ENCODE data around the gene SMYD3.

Gene SMYD3

DNA sequence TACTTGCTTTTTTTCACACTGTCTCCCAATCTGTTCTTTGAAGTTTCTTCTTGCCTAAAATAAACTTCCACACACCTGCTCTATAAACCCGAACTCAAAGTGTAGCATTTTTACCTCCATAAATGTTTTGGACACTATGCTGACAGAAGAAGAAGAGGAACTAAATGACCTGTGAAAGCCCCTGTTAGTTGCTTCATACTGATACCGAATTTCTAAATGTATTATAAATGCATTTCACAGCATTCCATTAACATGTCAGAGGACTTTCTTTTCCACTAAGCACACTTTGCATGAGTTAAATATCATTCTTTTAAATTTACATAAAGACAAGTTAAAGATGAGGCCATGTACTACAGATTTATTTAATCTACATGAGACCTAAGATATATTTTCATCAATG lies 281.0 kb downstream of the SMYD3 start:
- Histone ChIP-seq H3K79me2 (ENCODE audit: control insufficient read depth, low read length) (no peaks in the 10 kb centered on the region), H3K36me3 (ENCODE audit: control insufficient read depth, low read length) (no peaks in the 10 kb centered on the region), H3K4me2 (ENCODE audit: low read length) (no peak overlapping the region), H3F3A (ENCODE audit: control insufficient read depth, insufficient read depth) (no peaks in the 10 kb centered on the region), H3K9me2 (replicated peaks; ENCODE audit: control insufficient read depth, low read length) (no peaks in the 10 kb centered on the region), H3K4me3 (ENCODE audit: low read length) (no peak overlapping the region), H3K4me1 (ENCODE audit: control insufficient read depth, low read length) (no peaks in the 10 kb centered on the region), H4K20me1 (ENCODE audit: control insufficient read depth, insufficient read depth, low read depth, low read length) (no peaks in the 10 kb centered on the region), H3K27me3 (ENCODE audit: control insufficient read depth, low read length) (no peaks in the 10 kb centered on the region), H3K27ac (ENCODE audit: low read depth, low read length) (no peak overlapping the region), H3K9me3 (ENCODE audit: control insufficient read depth, insufficient read depth, low read length) (peaks cover 2% of the 10 kb centered on the region; the same call in 1 of the 2 replicates)
- no peak for TF ChIP-seq EZH2phosphoT487 (IDR thresholded peaks at IDR 0.05; ENCODE audit: borderline replicate concordance, low read length)
- TF ChIP-seq, protein P1, sequence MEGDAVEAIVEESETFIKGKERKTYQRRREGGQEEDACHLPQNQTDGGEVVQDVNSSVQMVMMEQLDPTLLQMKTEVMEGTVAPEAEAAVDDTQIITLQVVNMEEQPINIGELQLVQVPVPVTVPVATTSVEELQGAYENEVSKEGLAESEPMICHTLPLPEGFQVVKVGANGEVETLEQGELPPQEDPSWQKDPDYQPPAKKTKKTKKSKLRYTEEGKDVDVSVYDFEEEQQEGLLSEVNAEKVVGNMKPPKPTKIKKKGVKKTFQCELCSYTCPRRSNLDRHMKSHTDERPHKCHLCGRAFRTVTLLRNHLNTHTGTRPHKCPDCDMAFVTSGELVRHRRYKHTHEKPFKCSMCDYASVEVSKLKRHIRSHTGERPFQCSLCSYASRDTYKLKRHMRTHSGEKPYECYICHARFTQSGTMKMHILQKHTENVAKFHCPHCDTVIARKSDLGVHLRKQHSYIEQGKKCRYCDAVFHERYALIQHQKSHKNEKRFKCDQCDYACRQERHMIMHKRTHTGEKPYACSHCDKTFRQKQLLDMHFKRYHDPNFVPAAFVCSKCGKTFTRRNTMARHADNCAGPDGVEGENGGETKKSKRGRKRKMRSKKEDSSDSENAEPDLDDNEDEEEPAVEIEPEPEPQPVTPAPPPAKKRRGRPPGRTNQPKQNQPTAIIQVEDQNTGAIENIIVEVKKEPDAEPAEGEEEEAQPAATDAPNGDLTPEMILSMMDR (IDR thresholded peaks at IDR 0.05; ENCODE audit: low read depth, low read length, poor library complexity, severe bottlenecking): no peak

DNA sequence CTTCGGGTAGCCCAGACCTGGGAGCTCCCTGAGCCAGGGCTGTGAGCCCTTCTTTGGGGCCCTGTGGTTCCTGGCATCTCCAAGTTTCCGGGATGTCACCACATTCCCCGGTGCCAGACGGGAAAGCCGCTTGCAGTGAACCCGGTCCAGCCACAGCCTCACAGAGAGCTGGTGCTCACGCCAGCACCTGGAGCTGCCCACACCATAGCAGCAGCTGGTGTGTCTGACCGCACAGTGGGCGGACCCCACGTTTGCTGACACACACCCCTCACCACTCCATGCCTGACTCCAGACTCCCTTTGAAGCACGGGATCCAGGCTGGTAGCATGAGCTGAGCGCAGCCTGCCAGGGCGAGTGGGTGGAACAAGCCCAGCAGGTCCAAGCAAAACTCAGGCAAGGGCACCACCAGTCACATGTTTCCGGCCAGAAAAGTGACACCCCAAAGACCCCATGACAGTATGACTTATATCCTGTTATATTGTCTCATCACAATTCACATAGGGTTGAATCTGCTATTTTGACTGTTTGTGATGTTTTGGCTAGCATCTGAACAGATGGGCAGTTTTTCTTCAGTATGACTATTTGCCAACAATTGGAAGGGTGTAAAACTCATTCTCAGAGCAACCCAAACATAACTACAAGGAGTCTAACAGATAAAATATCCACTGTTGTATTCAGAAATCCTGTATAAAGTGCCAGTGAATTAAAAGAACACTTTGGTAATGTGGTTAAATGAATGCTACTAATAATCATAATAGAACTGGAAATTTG lies 285.4 kb downstream of the SMYD3 start:
- Histone ChIP-seq H3K36me3 (ENCODE audit: control insufficient read depth, low read length) (no peaks in the 10 kb centered on the region), H4K20me1 (ENCODE audit: control insufficient read depth, insufficient read depth, low read depth, low read length) (no peaks in the 10 kb centered on the region), H3K27ac (ENCODE audit: low read depth, low read length) (no peak overlapping the region), H3K9me2 (replicated peaks; ENCODE audit: control insufficient read depth, low read length) (no peaks in the 10 kb centered on the region), H3K4me1 (ENCODE audit: control insufficient read depth, low read length) (peaks cover 3% of the 10 kb centered on the region; the same call in 1 of the 2 replicates), H3K9me3 (ENCODE audit: control insufficient read depth, insufficient read depth, low read length) (peaks cover 10% of the 10 kb centered on the region; the same call in 1 of the 2 replicates), H3K27me3 (ENCODE audit: control insufficient read depth, low read length) (no peaks in the 10 kb centered on the region), H3K4me3 (ENCODE audit: low read length) (no peak overlapping the region), H3K79me2 (ENCODE audit: control insufficient read depth, low read length) (no peaks in the 10 kb centered on the region), H3F3A (ENCODE audit: control insufficient read depth, insufficient read depth) (no peaks in the 10 kb centered on the region), H3K4me2 (ENCODE audit: low read length) (no peak overlapping the region)
- TF ChIP-seq EZH2phosphoT487 (IDR thresholded peaks at IDR 0.05; ENCODE audit: borderline replicate concordance, low read length): no peak
- TF ChIP-seq, protein P1 (IDR thresholded peaks at IDR 0.05; ENCODE audit: low read depth, low read length, poor library complexity, severe bottlenecking): no peak

DNA sequence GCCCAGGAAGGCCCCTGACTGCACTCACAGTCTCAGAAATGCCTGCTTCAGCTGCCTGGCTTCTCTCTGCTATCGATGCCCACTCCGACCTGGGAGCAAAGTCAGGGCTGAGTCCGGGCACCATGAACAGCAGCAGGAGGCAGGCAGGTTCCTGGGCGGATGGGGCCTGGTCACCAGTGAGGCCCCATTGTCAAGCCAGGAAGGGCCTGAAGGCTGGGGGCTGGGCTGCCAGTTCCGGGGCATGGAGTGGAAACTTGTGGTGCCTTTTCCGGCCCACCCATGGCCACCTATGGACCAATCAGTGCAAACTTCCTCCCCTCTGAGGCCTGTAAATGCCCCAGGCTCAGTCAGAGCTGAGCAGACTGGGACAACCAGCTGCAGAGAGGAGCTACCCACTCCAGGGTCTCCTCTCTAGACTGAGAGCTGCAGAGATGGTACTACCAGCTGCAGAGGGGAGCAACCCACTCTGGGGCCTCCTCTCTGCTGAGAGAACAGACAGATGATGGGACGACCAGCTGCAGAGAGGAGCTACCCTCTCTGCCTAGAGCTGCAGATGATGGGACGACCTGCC lies 286.5 kb downstream of the SMYD3 start:
- Histone ChIP-seq H3K79me2 (ENCODE audit: control insufficient read depth, low read length) (no peaks in the 10 kb centered on the region), H3F3A (ENCODE audit: control insufficient read depth, insufficient read depth) (no peaks in the 10 kb centered on the region), H3K4me3 (ENCODE audit: low read length) (no peak overlapping the region), H3K4me2 (ENCODE audit: low read length) (no peak overlapping the region), H3K36me3 (ENCODE audit: control insufficient read depth, low read length) (no peaks in the 10 kb centered on the region), H3K9me2 (replicated peaks; ENCODE audit: control insufficient read depth, low read length) (no peaks in the 10 kb centered on the region), H3K9me3 (ENCODE audit: control insufficient read depth, insufficient read depth, low read length) (peaks cover 10% of the 10 kb centered on the region; the same call in 1 of the 2 replicates), H3K27ac (ENCODE audit: low read depth, low read length) (no peak overlapping the region), H3K27me3 (ENCODE audit: control insufficient read depth, low read length) (no peaks in the 10 kb centered on the region), H3K4me1 (ENCODE audit: control insufficient read depth, low read length) (peaks cover 5% of the 10 kb centered on the region), H4K20me1 (ENCODE audit: control insufficient read depth, insufficient read depth, low read depth, low read length) (no peaks in the 10 kb centered on the region)
- TF ChIP-seq EZH2phosphoT487 (IDR thresholded peaks at IDR 0.05; ENCODE audit: borderline replicate concordance, low read length): no peak

DNA sequence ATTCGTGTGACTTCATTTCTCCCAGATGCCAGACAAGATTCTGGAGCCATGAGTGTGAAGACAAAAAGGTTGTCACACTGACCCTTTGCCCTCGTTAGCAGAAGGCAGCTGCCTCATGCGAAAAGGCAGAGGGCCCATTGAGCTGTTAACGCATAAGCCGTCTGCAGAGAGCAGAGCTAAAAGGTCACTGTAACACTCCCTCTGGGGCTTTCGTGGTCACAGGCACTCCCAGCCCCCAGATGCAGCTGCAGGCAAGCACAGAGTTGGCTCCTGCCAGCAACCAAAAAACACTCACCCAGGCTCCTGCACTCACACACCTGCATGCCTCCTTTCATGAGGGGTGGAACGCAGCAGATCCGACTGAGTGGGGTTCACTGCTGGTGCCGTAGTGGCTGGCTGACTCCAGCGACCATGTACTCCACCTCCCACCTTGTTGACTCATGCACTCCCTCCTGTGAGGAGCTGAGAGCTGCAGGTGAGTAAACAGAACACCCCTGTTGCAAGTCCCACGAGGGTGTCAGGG lies 287.5 kb downstream of the SMYD3 start:
- H3K27ac ChIP-seq (ENCODE audit: low read depth, low read length): no peak overlapping the region
- no peak overlapping the region; the same call in 1 of the 2 replicates for H3K4me2 ChIP-seq (ENCODE audit: low read length)
- H3K9me3 ChIP-seq (ENCODE audit: control insufficient read depth, insufficient read depth, low read length): peaks cover 10% of the 10 kb centered on the region; the same call in 1 of the 2 replicates

More for the DNA sequence above, 287.5 kb downstream of the SMYD3 start:
- H3K79me2 ChIP-seq (ENCODE audit: control insufficient read depth, low read length): no peaks in the 10 kb centered on the region
- no peaks in the 10 kb centered on the region for H3F3A ChIP-seq (ENCODE audit: control insufficient read depth, insufficient read depth)
- H3K27me3 ChIP-seq (ENCODE audit: control insufficient read depth, low read length): no peaks in the 10 kb centered on the region
- H3K4me1 ChIP-seq (ENCODE audit: control insufficient read depth, low read length): peaks cover 14% of the 10 kb centered on the region
- no peaks in the 10 kb centered on the region for H3K36me3 ChIP-seq (ENCODE audit: control insufficient read depth, low read length)
- H3K9me2 ChIP-seq (replicated peaks; ENCODE audit: control insufficient read depth, low read length): no peaks in the 10 kb centered on the region
- TF ChIP-seq, protein P1 (IDR thresholded peaks at IDR 0.05; ENCODE audit: low read depth, low read length, poor library complexity, severe bottlenecking): no peak
- no peak for TF ChIP-seq EZH2phosphoT487 (IDR thresholded peaks at IDR 0.05; ENCODE audit: borderline replicate concordance, low read length)
- H4K20me1 ChIP-seq (ENCODE audit: control insufficient read depth, insufficient read depth, low read depth, low read length): no peaks in the 10 kb centered on the region
- H3K4me3 ChIP-seq (ENCODE audit: low read length): no peak overlapping the region

All from DOHH2 (cell line).